Mucosa of rectum (tissue), 2 donors: Measurements from ENCODE around the gene ZNF181.

Experiments used
- H3K27ac ChIP-seq, 2 donors: one replicate each; pipeline ENCODE4 v1.7.0; 2013; ENCODE audit warnings: inconsistent platforms in 2 of 2, low read depth in 2 of 2, low read length in 2 of 2
- H3K27me3 ChIP-seq, 2 donors: one replicate each; pipeline ENCODE4 v1.7.0; 2013; ENCODE audit warnings: low read length in 2 of 2; ENCODE audit not compliant: control insufficient read depth in 2 of 2, insufficient read depth in 2 of 2
- H3K36me3 ChIP-seq, 2 donors: one replicate each; pipeline ENCODE4 v1.7.0; 2013; ENCODE audit warnings: low read length in 2 of 2; ENCODE audit not compliant: control insufficient read depth in 2 of 2, insufficient read depth in 2 of 2
- H3K4me1 ChIP-seq, 2 donors: one replicate each; pipeline ENCODE4 v1.7.0; 2013; ENCODE audit warnings: low read length in 2 of 2, mild to moderate bottlenecking in 1 of 2; ENCODE audit not compliant: control insufficient read depth in 2 of 2, insufficient read depth in 2 of 2
- H3K4me3 ChIP-seq, 2 donors: one replicate each; pipeline ENCODE4 v1.7.0; 2013; ENCODE audit warnings: low read length in 2 of 2
- H3K9ac ChIP-seq, 2 donors: one replicate each; pipeline ENCODE4 v1.7.0; 2013; ENCODE audit warnings: low read length in 2 of 2, low read depth in 1 of 2, mild to moderate bottlenecking in 1 of 2
- H3K9me3 ChIP-seq, 2 donors: one replicate each; pipeline ENCODE4 v1.7.0; 2013; ENCODE audit warnings: low read length in 2 of 2; ENCODE audit not compliant: control insufficient read depth in 2 of 2
- donor health status: healthy.
- donor health status: Normal muscosa, but diverticular disease.

Gene ZNF181

DNA sequence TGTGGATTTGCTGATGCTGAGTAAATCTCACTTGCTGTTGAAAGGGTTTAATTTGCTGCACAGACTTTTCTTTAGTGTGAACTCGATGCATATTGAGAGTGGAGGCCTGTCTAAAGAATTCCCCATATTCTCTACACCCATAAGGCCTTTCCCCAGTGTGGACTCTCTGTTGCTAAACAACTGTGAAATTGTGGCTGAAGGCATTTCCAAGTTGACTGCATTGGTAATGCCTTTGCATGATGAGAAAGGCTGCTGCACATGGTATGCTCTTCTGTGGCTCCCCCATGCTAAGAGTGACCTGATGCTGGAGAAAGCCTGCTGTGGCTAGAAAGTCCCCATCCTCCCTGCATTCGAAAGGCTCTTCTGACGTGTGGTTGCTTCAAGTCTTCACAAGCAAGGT is 45.6 kb downstream of the ZNF181 start:
- Histone ChIP-seq H3K36me3 (no peaks in the 10 kb centered on the region), H3K4me3 (no peak overlapping the region), H3K9ac (no peak overlapping the region), H3K27ac (no peak overlapping the region), H3K27me3 (no peaks in the 10 kb centered on the region), H3K9me3 (no peaks in the 10 kb centered on the region), H3K4me1 (no peaks in the 10 kb centered on the region)

GRCh38 chr19:34786236-34786635 is 52.2 kb downstream of the ZNF181 start:
- Histone ChIP-seq H3K27ac (no peak overlapping the region), H3K9me3 (no peaks in the 10 kb centered on the region), H3K4me3 (no peak overlapping the region), H3K9ac (no peak overlapping the region), H3K4me1 (no peaks in the 10 kb centered on the region), H3K36me3 (no peaks in the 10 kb centered on the region), H3K27me3 (no peaks in the 10 kb centered on the region)

DNA sequence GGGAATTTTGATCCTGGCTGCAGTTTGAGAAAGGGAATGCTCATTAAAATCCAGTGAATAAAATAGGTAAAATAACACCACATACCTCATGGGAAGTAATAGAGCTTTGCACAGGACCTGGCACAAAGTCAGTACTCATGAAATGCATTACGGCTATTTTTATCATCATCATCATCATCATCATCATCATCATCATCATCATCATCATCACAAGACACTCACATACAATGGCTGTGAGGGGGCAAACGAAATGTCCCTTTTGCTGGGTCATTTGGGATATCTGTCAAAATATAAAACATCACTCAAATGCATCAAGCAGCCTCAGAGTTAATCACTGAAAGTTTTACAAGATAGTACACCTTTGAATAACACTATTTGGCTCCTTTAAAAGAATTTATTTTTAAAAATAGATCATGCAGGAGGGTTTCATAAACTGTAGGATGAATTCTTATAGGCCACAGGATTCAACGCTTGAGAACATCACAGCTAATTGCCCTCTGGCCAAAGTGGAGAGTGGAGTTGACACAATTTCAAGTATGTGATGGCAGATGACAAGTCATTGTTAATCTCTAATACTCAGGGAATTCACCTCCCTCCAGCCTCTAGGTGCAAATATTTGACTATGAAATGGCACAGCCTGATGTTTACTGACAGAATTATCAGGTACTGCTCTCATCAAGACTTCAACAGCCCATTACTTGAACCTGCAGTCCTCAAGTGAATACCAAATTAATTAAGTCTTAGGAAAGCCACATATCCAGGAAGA is 53.2 kb downstream of the ZNF181 start:
- Histone ChIP-seq H3K27ac (no peak overlapping the region), H3K27me3 (no peaks in the 10 kb centered on the region), H3K4me1 (no peaks in the 10 kb centered on the region), H3K4me3 (no peak overlapping the region), H3K9me3 (no peaks in the 10 kb centered on the region), H3K9ac (no peak overlapping the region), H3K36me3 (no peaks in the 10 kb centered on the region)

GRCh38 chr19:34788074-34788473 is 54.0 kb downstream of the ZNF181 start:
- Histone ChIP-seq H3K9ac (no peak overlapping the region), H3K9me3 (no peaks in the 10 kb centered on the region), H3K4me3 (no peak overlapping the region), H3K27ac (no peak overlapping the region), H3K36me3 (no peaks in the 10 kb centered on the region), H3K27me3 (no peaks in the 10 kb centered on the region), H3K4me1 (no peaks in the 10 kb centered on the region)

DNA sequence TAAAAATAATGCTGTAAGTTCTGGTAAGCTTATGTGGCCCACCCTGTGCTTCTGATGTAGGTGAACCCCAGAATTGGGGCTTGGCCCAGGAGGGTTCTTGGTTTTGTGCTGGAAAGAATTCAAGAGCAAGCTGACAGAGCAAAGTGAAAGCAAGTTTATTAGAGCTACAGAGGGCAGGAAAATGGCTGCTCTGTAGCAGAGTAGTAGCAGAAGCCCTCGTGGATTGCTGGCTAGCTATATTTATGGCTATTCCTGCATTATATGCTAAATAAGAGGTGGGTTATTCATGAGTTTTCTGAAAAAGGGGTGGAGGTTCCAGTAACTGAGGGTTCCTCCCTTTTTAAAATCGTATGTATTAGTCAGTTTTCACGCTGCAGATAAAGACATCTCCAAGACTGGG is 59.5 kb downstream of the ZNF181 start:
- no peaks in the 10 kb centered on the region for H3K36me3 ChIP-seq
- no peaks in the 10 kb centered on the region for H3K9me3 ChIP-seq
- H3K4me3 ChIP-seq: no peak overlapping the region

DNA sequence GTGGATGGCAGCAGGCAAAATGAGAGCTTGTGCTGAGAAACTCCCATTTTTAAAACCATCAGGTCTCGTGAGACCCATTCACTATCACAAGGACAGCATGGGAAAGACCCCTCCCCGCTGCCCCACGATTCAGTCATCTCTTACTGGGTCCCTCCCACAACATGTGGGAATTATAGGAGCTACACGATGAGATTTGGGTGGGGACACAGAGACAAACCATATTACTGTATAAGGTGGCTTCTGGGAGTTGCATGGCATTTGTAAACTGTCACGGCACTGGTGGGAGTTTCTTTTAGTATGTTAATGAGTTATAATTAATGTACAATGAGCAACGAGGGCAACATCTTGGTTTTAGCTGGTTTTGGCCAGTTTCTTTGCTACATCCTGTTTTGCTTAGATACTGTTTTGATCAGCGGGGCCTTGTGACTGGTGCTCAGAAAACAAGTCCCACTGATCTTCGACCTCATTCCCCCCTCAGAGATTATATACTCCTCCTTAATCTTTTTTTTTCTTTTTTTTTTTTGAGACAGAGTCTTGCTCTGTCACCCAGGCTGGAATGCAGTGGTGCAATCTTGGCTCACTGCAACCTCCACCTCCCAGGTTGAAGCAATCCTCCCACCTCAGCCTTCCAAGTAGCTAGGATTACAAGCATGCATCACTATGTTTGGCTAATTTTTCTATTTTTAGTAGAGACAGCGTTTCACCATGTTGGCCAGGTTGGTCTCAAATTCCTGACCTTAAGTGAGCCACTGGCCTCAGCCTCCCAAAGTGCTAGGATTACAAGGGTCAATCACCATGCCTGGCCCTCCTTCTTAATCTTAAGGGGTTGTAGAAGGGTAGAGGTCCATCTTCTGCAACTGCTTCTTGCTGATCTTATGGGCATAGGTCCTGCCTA is 60.3 kb downstream of the ZNF181 start:
- Histone ChIP-seq H3K27ac (no peak overlapping the region), H3K9ac (no peak overlapping the region), H3K4me1 (no peaks in the 10 kb centered on the region), H3K36me3 (no peaks in the 10 kb centered on the region), H3K4me3 (no peak overlapping the region), H3K9me3 (no peaks in the 10 kb centered on the region), H3K27me3 (no peaks in the 10 kb centered on the region)

More for the DNA sequence above, 59.5 kb downstream of the ZNF181 start:
- Histone ChIP-seq H3K27ac (no peak overlapping the region), H3K27me3 (no peaks in the 10 kb centered on the region), H3K9ac (no peak overlapping the region), H3K4me1 (no peaks in the 10 kb centered on the region)
